Measurements from ENCODE around the gene EPHA4. TPM values are rescaled to one million over a fixed set of nuclear protein-coding genes. Genes with fewer than 3 reads are reported as not detected.

The EPHA4 gene
- total and polyA plus RNA-seq, 2 donors (not counting 1 experiment from before 2014, with no cell fraction given), result 9.6 to 21.0 TPM

GRCh38 chr2:221494556-221494955, 77.5 kb downstream of the EPHA4 start:
- Histone ChIP-seq H4K20me1 (ENCODE audit: control insufficient read depth, extremely low read depth, insufficient read depth, low read length) (no peaks in the 10 kb centered on the region), H3K4me2 (ENCODE audit: extremely low read depth, insufficient read depth, low read length) (no peak overlapping the region)
- DNase-seq (ENCODE audit: low read depth in 2 of 2), result peak in 1 of 2 donors; percentile 59

GRCh38 chr2:221493391-221493790, 78.7 kb downstream of the EPHA4 start:
- H3K9ac ChIP-seq (ENCODE audit: insufficient read depth, low read length), result no peak overlapping the region
- DNase-seq (ENCODE audit: low read depth in 2 of 2), result no peak
- no peaks in the 10 kb centered on the region for H3K9me3 ChIP-seq (ENCODE audit: control insufficient read depth, insufficient read depth, low read depth, low read length)
- H3K4me3 ChIP-seq (replicated peaks in 1 of 4; ENCODE audit: control extremely low read depth in 1 of 4, insufficient read depth in 1 of 4, low read depth in 3 of 4, low read length in 4 of 4), result no peak overlapping the region
- no peaks in the 10 kb centered on the region for H3K4me1 ChIP-seq (ENCODE audit: control insufficient read depth, extremely low read depth, insufficient read depth, low read length)
- H4K20me1 ChIP-seq (ENCODE audit: control insufficient read depth, extremely low read depth, insufficient read depth, low read length), result no peaks in the 10 kb centered on the region
- no peak overlapping the region for H2AFZ ChIP-seq (ENCODE audit: low read length)
- H3K4me2 ChIP-seq (ENCODE audit: extremely low read depth, insufficient read depth, low read length), result no peak overlapping the region
- H3K27ac ChIP-seq (ENCODE audit: insufficient read depth, low read length), result no peak overlapping the region
- no peaks in the 10 kb centered on the region for H3K79me2 ChIP-seq (ENCODE audit: control insufficient read depth, insufficient read depth, low read length)
- no peak for TF ChIP-seq CTCF (conservative IDR thresholded peaks at IDR 0.05 in 1 of 2, IDR thresholded peaks at IDR 0.05 in 1 of 2; ENCODE audit: low read depth in 1 of 2, low read length in 2 of 2)
- TF ChIP-seq EZH2 (IDR thresholded peaks at IDR 0.05; ENCODE audit: low read length, missing control alignments), result no peak
- H3K36me3 ChIP-seq (ENCODE audit: control insufficient read depth, insufficient read depth, low read length), result no peaks in the 10 kb centered on the region
- H3K27me3 ChIP-seq (ENCODE audit: control insufficient read depth, insufficient read depth, low read length), result no peaks in the 10 kb centered on the region

More at GRCh38 chr2:221494556-221494955, 77.5 kb downstream of the EPHA4 start:
- H3K4me3 ChIP-seq (replicated peaks in 1 of 4; ENCODE audit: control extremely low read depth in 1 of 4, insufficient read depth in 1 of 4, low read depth in 3 of 4, low read length in 4 of 4), result no peak overlapping the region
- H3K27me3 ChIP-seq (ENCODE audit: control insufficient read depth, insufficient read depth, low read length), result no peaks in the 10 kb centered on the region
- H3K79me2 ChIP-seq (ENCODE audit: control insufficient read depth, insufficient read depth, low read length), result no peaks in the 10 kb centered on the region
- no peaks in the 10 kb centered on the region for H3K9me3 ChIP-seq (ENCODE audit: control insufficient read depth, insufficient read depth, low read depth, low read length)
- no peak overlapping the region for H2AFZ ChIP-seq (ENCODE audit: low read length)
- no peaks in the 10 kb centered on the region for H3K36me3 ChIP-seq (ENCODE audit: control insufficient read depth, insufficient read depth, low read length)
- no peak for TF ChIP-seq EZH2 (IDR thresholded peaks at IDR 0.05; ENCODE audit: low read length, missing control alignments)
- TF ChIP-seq CTCF (conservative IDR thresholded peaks at IDR 0.05 in 1 of 2, IDR thresholded peaks at IDR 0.05 in 1 of 2; ENCODE audit: low read depth in 1 of 2, low read length in 2 of 2), result no peak
- no peak overlapping the region for H3K27ac ChIP-seq (ENCODE audit: insufficient read depth, low read length)
- no peaks in the 10 kb centered on the region for H3K4me1 ChIP-seq (ENCODE audit: control insufficient read depth, extremely low read depth, insufficient read depth, low read length)
- H3K9ac ChIP-seq (ENCODE audit: insufficient read depth, low read length), result no peak overlapping the region

GRCh38 chr2:221492636-221493035, 79.5 kb downstream of the EPHA4 start:
- Histone ChIP-seq H3K9me3 (ENCODE audit: control insufficient read depth, insufficient read depth, low read depth, low read length) (no peaks in the 10 kb centered on the region), H3K79me2 (ENCODE audit: control insufficient read depth, insufficient read depth, low read length) (no peaks in the 10 kb centered on the region), H3K4me2 (ENCODE audit: extremely low read depth, insufficient read depth, low read length) (no peak overlapping the region), H3K27me3 (ENCODE audit: control insufficient read depth, insufficient read depth, low read length) (no peaks in the 10 kb centered on the region), H3K4me1 (ENCODE audit: control insufficient read depth, extremely low read depth, insufficient read depth, low read length) (no peaks in the 10 kb centered on the region), H2AFZ (ENCODE audit: low read length) (no peak overlapping the region), H3K9ac (ENCODE audit: insufficient read depth, low read length) (no peak overlapping the region), H3K36me3 (ENCODE audit: control insufficient read depth, insufficient read depth, low read length) (no peaks in the 10 kb centered on the region), H3K27ac (ENCODE audit: insufficient read depth, low read length) (no peak overlapping the region), H4K20me1 (ENCODE audit: control insufficient read depth, extremely low read depth, insufficient read depth, low read length) (no peaks in the 10 kb centered on the region), H3K4me3 (replicated peaks in 1 of 4; ENCODE audit: control extremely low read depth in 1 of 4, insufficient read depth in 1 of 4, low read depth in 3 of 4, low read length in 4 of 4) (no peak overlapping the region)
- TF ChIP-seq EZH2 (IDR thresholded peaks at IDR 0.05; ENCODE audit: low read length, missing control alignments) (no peak), CTCF (conservative IDR thresholded peaks at IDR 0.05 in 1 of 2, IDR thresholded peaks at IDR 0.05 in 1 of 2; ENCODE audit: low read depth in 1 of 2, low read length in 2 of 2) (no peak)
- peak; percentile 23 to 39 for DNase-seq (ENCODE audit: low read depth in 2 of 2)

Measured in fibroblast of lung (primary cell).